HEK293T (cell line): ENCODE results near the gene NECAB3.

Experiments
- ELF4 ChIP-seq: fragments of 450-650 bp; IDR thresholded peaks from 2 replicates; pipeline ENCODE4 v1.6.1; 2017; ENCODE audit warnings: antibody characterized with exemption
- FOXK2 ChIP-seq: fragments of 450-650 bp; IDR thresholded peaks from 2 replicates; pipeline ENCODE4 v1.6.1; 2016; ENCODE audit warnings: mild to moderate bottlenecking
- FOXM1 ChIP-seq: fragments of 450-650 bp; IDR thresholded peaks from 2 replicates; pipeline ENCODE4 v1.6.1; 2017; ENCODE audit warnings: mild to moderate bottlenecking, borderline replicate concordance
- HDGF ChIP-seq: fragments of 450-650 bp; IDR thresholded peaks from 2 replicates; pipeline ENCODE4 v1.6.1; 2017; ENCODE audit warnings: antibody characterized with exemption, borderline replicate concordance
- SP1 ChIP-seq: fragments of 450-650 bp; IDR thresholded peaks from 2 replicates; pipeline ENCODE4 v1.6.1; 2017

- TF ChIP-seq FOXK2, result no peak
- no peak for TF ChIP-seq FOXM1
- no peak for TF ChIP-seq ELF4
- TF ChIP-seq SP1, result no peak
- no peak for TF ChIP-seq HDGF
These were observed 42.3 kb upstream of the NECAB3 start for GRCh38 chr20:33716498-33716897.
